ACC112 (cell line): ENCODE measurements around the gene PPP2R5B.
A peak's percentile ranks its signal among the peaks of the same experiment; 100 is the strongest.

Source experiments
- H2AFZ ChIP-seq: fragments of 200-600 bp; sonication (generic); one replicate; pipeline ENCODE4 v1.6.0; 2017; ENCODE audit warnings: antibody characterized with exemption, low read length; ENCODE audit not compliant: unreplicated experiment
- H3K27ac ChIP-seq: fragments of 200-600 bp; sonication (generic); 2 replicates; pipeline ENCODE4 v1.5.1; 2014; ENCODE audit warnings: low read depth, mild to moderate bottlenecking, antibody characterized with exemption, low read length, moderate library complexity
- H3K27me3 ChIP-seq: fragments of 200-600 bp; sonication (generic); 2 replicates; pipeline ENCODE4 v1.6.1; 2014; ENCODE audit warnings: mild to moderate bottlenecking, antibody characterized with exemption, low read length, moderate library complexity, mixed read lengths; ENCODE audit not compliant: insufficient read depth
- H3K36me3 ChIP-seq: fragments of 200-600 bp; sonication (generic); 2 replicates; pipeline ENCODE4 v1.6.1; 2016; ENCODE audit warnings: mild to moderate bottlenecking, antibody characterized with exemption, low read length, moderate library complexity, mixed read lengths; ENCODE audit not compliant: insufficient read depth
- H3K4me1 ChIP-seq: fragments of 200-600 bp; sonication (generic); one replicate; pipeline ENCODE4 v1.6.1; 2016; ENCODE audit warnings: low read length, mixed read lengths; ENCODE audit not compliant: insufficient read depth, unreplicated experiment, control insufficient read depth
- H3K4me3 ChIP-seq: fragments of 200-600 bp; sonication (generic); 2 replicates; pipeline ENCODE4 v1.5.1; 2014; ENCODE audit warnings: mild to moderate bottlenecking, low read depth, low read length
- H3K79me2 ChIP-seq: fragments of 200-600 bp; sonication (generic); one replicate; pipeline ENCODE4 v1.6.0; 2016; ENCODE audit warnings: low read length; ENCODE audit not compliant: control insufficient read depth, unreplicated experiment, insufficient read depth

Gene PPP2R5B

GRCh38 chr11:64951529-64951928, 27.0 kb downstream of the PPP2R5B start:
- Histone ChIP-seq H3K79me2 (no peaks in the 10 kb centered on the region), H3K27me3 (peaks cover 20% of the 10 kb centered on the region), H3K27ac (no peak overlapping the region), H3K4me1 (no peaks in the 10 kb centered on the region), H3K36me3 (no peaks in the 10 kb centered on the region), H2AFZ (no peak overlapping the region), H3K4me3 (no peak overlapping the region)

DNA sequence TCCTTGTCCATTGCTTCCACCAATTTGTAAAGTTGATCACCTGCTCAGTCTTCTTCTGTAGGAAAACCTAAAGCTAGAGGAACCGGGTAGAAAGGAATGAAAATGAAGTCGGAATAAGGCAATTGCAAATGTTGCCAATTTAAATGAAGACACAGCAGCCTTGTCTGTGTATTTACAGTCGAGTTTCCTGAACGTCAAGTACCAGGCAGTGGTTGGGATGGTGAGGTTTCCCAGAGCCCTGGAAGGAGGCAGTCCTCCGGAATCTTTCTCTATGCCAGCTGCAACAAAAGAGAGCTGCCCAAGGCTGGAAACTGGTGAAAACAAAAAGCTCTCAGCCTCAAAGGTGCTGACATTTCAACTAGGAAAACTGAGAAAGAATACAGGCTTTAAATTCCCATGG, 29.7 kb downstream of the PPP2R5B start:
- Histone ChIP-seq H3K27me3 (peaks cover 20% of the 10 kb centered on the region), H3K27ac (no peak overlapping the region), H3K4me1 (no peaks in the 10 kb centered on the region), H2AFZ (no peak overlapping the region), H3K4me3 (no peak overlapping the region), H3K36me3 (no peaks in the 10 kb centered on the region), H3K79me2 (no peaks in the 10 kb centered on the region)

DNA sequence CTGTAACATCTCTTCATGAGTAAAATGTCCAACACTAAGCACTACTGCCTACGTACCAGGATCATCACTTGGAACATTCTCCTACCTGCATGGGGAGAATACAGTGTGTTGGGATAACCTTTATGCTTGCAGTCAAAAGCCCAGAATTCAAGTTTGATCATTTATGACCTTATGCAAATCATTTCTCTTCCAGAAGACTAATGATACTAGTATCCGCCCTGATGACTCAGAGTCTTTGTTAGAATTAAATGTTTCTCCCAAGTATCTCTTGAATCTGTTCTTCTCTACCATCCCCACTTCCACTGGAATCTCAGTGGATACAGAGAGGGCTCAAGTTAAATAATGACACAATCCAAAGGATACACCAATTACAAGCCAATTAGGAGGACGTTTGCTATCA, 35.0 kb downstream of the PPP2R5B start:
- Histone ChIP-seq H3K27me3 (peaks cover 11% of the 10 kb centered on the region), H3K4me3 (no peak overlapping the region), H2AFZ (no peak overlapping the region), H3K4me1 (no peaks in the 10 kb centered on the region), H3K79me2 (no peaks in the 10 kb centered on the region), H3K36me3 (no peaks in the 10 kb centered on the region), H3K27ac (no peak overlapping the region)

- Histone ChIP-seq H3K4me3 (no peak overlapping the region), H3K79me2 (no peaks in the 10 kb centered on the region), H3K27ac (no peak overlapping the region), H3K4me1 (no peaks in the 10 kb centered on the region), H3K27me3 (no peaks in the 10 kb centered on the region; the same call in 1 of the 2 replicates), H2AFZ (no peak overlapping the region), H3K36me3 (no peaks in the 10 kb centered on the region)
Measured at GRCh38 chr11:64960719-64961118, 36.2 kb downstream of the PPP2R5B start.

DNA sequence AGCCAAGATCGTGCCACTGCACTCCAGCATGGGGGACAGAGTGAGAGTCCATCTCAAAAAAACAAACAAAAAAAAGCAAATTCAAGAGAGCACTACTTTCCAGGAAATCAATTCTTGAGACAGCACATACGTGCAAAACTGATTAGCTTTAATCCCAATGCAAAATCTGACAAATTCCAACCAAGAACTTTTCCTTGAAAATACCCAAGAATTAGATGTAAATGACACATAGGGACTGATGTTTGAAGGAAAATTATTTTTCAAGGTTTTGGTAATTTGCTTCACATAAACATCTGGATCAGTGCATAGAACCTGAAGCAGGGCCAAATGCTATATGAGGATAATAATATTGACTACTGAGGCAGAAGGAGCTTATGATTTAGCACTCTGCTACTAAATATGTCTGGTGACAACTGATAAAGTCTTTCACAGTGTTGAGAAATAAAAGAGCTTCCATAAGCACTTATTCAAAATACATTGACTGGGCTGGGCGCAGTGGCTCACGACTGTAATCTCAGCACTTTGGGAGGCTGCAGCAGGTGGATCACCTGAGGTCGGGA, 38.7 kb downstream of the PPP2R5B start:
- Histone ChIP-seq H3K27me3 (no peaks in the 10 kb centered on the region; the same call in 1 of the 2 replicates), H3K79me2 (no peaks in the 10 kb centered on the region), H3K4me3 (no peak overlapping the region), H3K4me1 (no peaks in the 10 kb centered on the region), H3K27ac (no peak overlapping the region), H2AFZ (no peak overlapping the region), H3K36me3 (no peaks in the 10 kb centered on the region)

GRCh38 chr11:64967375-64967774, 42.9 kb downstream of the PPP2R5B start:
- no peaks in the 10 kb centered on the region for H3K36me3 ChIP-seq
- H3K4me1 ChIP-seq: peaks cover 4% of the 10 kb centered on the region
- no peaks in the 10 kb centered on the region; the same call in 1 of the 2 replicates for H3K27me3 ChIP-seq
- no peak overlapping the region for H2AFZ ChIP-seq
- H3K79me2 ChIP-seq: no peaks in the 10 kb centered on the region
- no peak overlapping the region for H3K27ac ChIP-seq
- no peak overlapping the region for H3K4me3 ChIP-seq

GRCh38 chr11:64969209-64969608, 44.7 kb downstream of the PPP2R5B start:
- H2AFZ ChIP-seq: no peak overlapping the region
- H3K4me3 ChIP-seq: no peak overlapping the region
- no peaks in the 10 kb centered on the region for H3K36me3 ChIP-seq
- peaks cover 4% of the 10 kb centered on the region for H3K4me1 ChIP-seq
- no peaks in the 10 kb centered on the region for H3K27me3 ChIP-seq
- no peaks in the 10 kb centered on the region for H3K79me2 ChIP-seq
- no peak overlapping the region for H3K27ac ChIP-seq

DNA sequence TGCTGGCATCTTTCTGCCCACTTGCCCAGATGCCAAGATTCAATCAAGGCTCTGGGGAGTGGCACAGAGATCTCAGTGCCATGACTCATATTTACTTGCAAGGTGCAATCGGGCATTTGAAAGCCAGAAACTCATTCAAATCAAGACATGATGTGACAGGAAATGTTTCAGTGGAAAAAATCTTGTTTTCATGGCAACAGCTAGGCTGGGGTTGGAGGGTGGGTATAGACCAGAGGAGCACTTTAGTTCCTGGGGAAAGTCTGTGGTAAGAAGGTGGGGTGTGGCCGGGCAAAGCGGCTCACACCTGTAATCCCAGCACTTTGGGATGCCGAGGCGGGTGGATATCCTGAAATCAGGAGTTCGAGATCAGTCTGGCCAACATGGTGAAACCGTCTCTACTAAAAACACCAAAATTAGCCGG, 46.3 kb downstream of the PPP2R5B start:
- Histone ChIP-seq H3K4me3 (no peak overlapping the region), H3K36me3 (no peaks in the 10 kb centered on the region), H3K27ac (no peak overlapping the region), H3K4me1 (peaks cover 4% of the 10 kb centered on the region), H2AFZ (no peak overlapping the region), H3K79me2 (no peaks in the 10 kb centered on the region), H3K27me3 (no peaks in the 10 kb centered on the region)

DNA sequence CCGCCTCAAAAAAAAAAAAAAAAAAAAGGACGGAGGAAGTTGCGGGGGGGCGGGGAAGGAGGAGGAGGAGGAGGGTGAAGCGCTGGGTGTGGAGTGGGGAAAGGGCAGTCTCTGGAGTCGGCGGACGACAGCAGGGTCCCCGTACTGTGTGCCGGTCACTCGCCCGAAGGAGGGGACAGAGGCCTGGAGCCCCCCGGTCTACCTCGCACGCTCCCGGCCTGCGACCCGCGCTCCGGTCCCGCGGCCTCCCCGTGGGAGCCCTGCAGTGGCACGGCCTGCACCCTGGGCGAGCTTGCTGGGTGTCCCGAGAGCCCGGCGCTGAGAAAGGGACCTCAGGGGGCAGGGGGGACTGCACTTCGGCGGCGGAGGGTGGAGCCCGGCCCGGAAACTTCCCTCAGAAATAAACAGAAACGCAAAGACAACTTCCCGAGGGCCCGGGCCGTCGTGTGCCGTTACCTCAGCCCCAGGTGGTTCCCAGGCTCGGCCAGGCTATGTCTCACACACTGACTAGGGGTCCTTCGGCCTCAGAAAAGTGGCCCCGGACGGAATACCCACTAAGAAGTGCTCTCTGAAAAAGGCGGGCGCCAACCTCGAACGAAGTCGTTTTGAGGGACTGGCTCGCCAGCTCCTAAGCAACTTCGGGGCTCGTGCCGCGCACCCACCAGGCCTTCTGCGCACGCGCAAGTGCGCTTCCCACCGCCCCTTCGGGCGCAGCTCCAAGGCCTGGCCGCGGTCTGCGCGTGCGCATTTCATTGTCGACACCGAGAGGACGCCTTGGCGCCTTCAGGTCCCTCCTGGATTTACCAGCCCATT, 47.1 kb downstream of the PPP2R5B start, which contains the start of gene MAJIN:
TSS of gene MAJIN (minus strand) at position 688 of the 813 bp plus-strand sequence. CDS start 12,703 bp downstream, outside the sequence.
- H3K4me3 ChIP-seq: peak within 1 kb of the TSS; percentile 83
- peak within 1 kb of the TSS; percentile 95 for H2AFZ ChIP-seq
- H3K4me1 ChIP-seq: peaks cover 4% of the 10 kb centered on the region
- no peaks in the 10 kb centered on the region for H3K36me3 ChIP-seq
- no peak within 1 kb of the TSS for H3K27ac ChIP-seq
- no peaks in the 10 kb centered on the region for H3K27me3 ChIP-seq
- no peaks in the 10 kb centered on the region for H3K79me2 ChIP-seq

GRCh38 chr11:64974124-64974523, 49.6 kb downstream of the PPP2R5B start:
- Histone ChIP-seq H2AFZ (no peak overlapping the region), H3K79me2 (no peaks in the 10 kb centered on the region), H3K4me1 (peaks cover 4% of the 10 kb centered on the region), H3K27me3 (no peaks in the 10 kb centered on the region), H3K36me3 (no peaks in the 10 kb centered on the region), H3K27ac (no peak overlapping the region), H3K4me3 (no peak overlapping the region)

DNA sequence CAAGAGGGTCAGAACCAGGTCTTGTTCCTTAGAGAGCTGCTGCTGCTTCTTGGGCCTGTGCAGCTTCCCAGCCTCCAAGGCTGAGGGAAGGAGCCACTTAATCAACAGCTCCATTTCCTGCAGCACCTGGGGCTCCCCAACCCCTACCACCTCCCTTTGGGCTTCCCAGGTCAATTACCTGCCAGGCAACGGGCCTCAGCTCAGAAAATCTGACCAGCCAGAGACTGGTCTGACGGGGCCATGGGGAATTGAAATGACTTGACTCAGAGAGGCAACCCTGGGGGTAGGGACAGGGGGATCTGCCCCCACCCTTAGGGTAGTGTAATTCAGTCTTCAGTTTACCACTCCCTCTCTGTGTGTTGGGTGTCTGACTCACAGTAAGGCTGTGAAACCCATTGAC, 52.2 kb downstream of the PPP2R5B start:
- no peak overlapping the region for H3K4me3 ChIP-seq
- H3K27ac ChIP-seq: no peak overlapping the region
- no peak overlapping the region for H2AFZ ChIP-seq
- no peaks in the 10 kb centered on the region for H3K79me2 ChIP-seq
- no peaks in the 10 kb centered on the region for H3K36me3 ChIP-seq
- H3K27me3 ChIP-seq: peaks cover 5% of the 10 kb centered on the region; the same call in 1 of the 2 replicates
- no peaks in the 10 kb centered on the region for H3K4me1 ChIP-seq
